Erythroblast (primary cell): Measurements from ENCODE around the gene CWC27.

Source experiments
- GATA1 ChIP-seq: IDR thresholded peaks from 2 replicates; pipeline ENCODE4 v1.6.1; 2011; ENCODE audit warnings: low read depth, mild to moderate bottlenecking, control low read depth, low read length, moderate library complexity
- POLR2A ChIP-seq: IDR thresholded peaks from 2 replicates; pipeline ENCODE4 v1.6.1; 2011; ENCODE audit warnings: mild to moderate bottlenecking, low read length

DNA sequence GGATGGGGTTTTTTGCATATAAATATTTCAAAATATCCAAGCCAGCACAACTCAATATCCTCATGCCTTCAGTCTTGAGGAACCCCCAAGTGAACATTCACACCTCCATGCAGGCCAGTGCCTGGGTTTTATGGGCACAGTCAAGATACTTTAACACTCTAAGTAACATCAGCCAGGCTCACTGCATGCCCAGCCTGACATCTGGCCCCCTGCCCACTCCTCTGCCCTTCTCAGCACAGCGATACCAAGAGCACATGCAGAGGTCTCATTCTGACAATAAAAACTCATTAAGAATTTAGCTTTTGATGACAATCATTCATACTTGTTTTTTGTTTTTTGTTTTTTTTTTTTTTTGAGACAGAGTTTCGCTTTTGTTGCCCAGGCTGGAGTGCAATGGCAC, 250.0 kb downstream of the CWC27 start:
- TF ChIP-seq POLR2A (no peak), GATA1 (no peak)
